Esophagus muscularis mucosa (tissue), 3 donors: ENCODE results near the gene MDM1.

Source experiments
- CTCF ChIP-seq, 3 experiments: fragments of 200-600 bp in 2 of 3; fragments of 450-650 bp in 1 of 3; sonication (generic) in 2 of 3; IDR thresholded peaks; one replicate each; pipeline ENCODE4 v1.5.1; 2017 to 2019; ENCODE audit warnings: antibody characterized with exemption in 3 of 3, mild to moderate bottlenecking in 2 of 3, moderate library complexity in 1 of 3
- EP300 ChIP-seq: sonication (generic); formaldehyde crosslinking; IDR thresholded peaks from one replicate; pipeline ENCODE4 v1.6.1; 2017; ENCODE audit warnings: antibody characterized with exemption

- TF ChIP-seq CTCF (IDR thresholded peaks at IDR 0.05), result no peak
- no peak for TF ChIP-seq EP300
Measured at GRCh38 chr12:68294251-68294650, 37.9 kb downstream of the MDM1 start.
